GM21381 (cell line): ENCODE data around the gene JADE2.
A peak's percentile ranks its signal among the peaks of the same experiment; 100 is the strongest.

Source experiments
- ATAC-seq: cut with Tn5 transposase; IDR thresholded peaks from one replicate; pipeline ENCODE4 v1.9.1; 2021; ENCODE audit warnings: mild to moderate bottlenecking, moderate library complexity; ENCODE audit not compliant: unreplicated experiment

The JADE2 gene

GRCh38 chr5:134528556-134528955 lies 3.1 kb downstream of the JADE2 start:
- no peak for ATAC-seq

DNA sequence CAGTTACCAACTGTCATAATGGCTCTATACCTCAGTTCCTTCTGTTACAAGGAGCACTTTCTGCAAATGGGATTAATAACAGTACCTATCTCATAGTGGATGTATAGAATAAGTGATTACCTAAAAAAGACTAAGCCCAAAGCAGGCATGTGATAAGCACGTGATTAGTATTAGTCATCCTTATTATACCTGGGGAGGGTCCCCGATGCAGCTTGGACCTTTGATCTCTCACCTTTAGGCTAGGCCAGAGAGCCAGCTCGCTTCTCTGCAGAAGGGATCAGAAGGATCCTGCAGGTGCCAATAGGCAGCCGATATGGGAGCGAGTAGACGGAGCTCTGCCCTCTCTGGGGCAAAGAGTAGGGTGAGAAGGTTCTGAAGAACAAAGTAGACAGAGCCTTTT lies 4.0 kb downstream of the JADE2 start:
- ATAC-seq = no peak

GRCh38 chr5:134530301-134531077 lies 5.0 kb downstream of the JADE2 start:
- no peak for ATAC-seq

- ATAC-seq = no peak
Observed at GRCh38 chr5:134533115-134533815, 7.8 kb downstream of the JADE2 start.

GRCh38 chr5:134534058-134534725 lies 8.7 kb downstream of the JADE2 start:
- no peak for ATAC-seq

GRCh38 chr5:134534726-134535110 lies 9.2 kb downstream of the JADE2 start:
- ATAC-seq = no peak

- no peak for ATAC-seq
Observed at GRCh38 chr5:134536876-134537275, 11.4 kb downstream of the JADE2 start.

DNA sequence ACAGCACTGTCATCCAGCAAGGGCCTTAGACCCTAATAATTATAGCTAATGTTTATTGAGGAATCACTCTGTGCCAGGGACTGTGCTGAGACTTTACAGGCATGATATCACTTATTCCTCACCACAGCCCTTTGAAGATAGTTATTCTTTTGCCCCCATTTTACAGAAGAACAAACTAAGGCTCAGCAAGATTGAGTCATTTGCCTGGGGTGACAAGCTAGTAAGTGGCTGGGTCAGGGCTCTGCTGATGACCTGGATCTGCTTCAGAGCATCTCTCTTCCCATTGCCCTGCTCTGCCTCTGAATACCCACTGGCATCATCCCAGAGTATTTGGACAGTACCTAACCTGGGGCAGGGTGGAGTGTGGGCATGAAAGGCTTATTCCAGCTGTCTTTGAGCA lies 11.8 kb downstream of the JADE2 start:
- ATAC-seq = no peak

GRCh38 chr5:134538296-134538695 lies 12.8 kb downstream of the JADE2 start:
- no peak for ATAC-seq

GRCh38 chr5:134539732-134540131 lies 14.3 kb downstream of the JADE2 start:
- ATAC-seq = no peak

GRCh38 chr5:134540747-134541733 lies 15.6 kb downstream of the JADE2 start:
- no peak for ATAC-seq

GRCh38 chr5:134541736-134542376 lies 16.4 kb downstream of the JADE2 start:
- ATAC-seq = no peak

- ATAC-seq = peak; percentile 52
Observed at GRCh38 chr5:134543820-134544614, 18.5 kb downstream of the JADE2 start.

GRCh38 chr5:134545070-134545868 lies 19.8 kb downstream of the JADE2 start:
- no peak for ATAC-seq

GRCh38 chr5:134547066-134547465 lies 21.6 kb downstream of the JADE2 start:
- ATAC-seq = no peak

DNA sequence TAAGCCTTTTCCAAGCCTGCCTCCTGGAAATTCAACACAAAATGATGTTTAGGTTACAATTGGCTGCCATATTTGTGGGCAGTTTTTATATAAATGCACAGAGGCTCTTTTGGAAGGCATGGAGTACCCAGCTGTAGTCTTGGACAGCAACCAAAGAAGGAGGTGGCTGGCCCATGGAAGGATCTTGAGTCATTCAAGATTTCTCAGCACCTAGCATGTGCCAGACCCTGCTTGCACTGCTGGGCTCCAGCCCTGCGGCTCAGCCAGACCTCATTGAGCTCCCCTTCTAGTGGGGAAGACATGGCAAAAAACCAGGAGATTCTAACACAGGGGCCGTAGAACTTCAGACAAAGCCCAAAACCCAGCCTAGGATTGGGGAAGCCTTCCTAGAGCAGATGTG lies 22.1 kb downstream of the JADE2 start:
- ATAC-seq = no peak

DNA sequence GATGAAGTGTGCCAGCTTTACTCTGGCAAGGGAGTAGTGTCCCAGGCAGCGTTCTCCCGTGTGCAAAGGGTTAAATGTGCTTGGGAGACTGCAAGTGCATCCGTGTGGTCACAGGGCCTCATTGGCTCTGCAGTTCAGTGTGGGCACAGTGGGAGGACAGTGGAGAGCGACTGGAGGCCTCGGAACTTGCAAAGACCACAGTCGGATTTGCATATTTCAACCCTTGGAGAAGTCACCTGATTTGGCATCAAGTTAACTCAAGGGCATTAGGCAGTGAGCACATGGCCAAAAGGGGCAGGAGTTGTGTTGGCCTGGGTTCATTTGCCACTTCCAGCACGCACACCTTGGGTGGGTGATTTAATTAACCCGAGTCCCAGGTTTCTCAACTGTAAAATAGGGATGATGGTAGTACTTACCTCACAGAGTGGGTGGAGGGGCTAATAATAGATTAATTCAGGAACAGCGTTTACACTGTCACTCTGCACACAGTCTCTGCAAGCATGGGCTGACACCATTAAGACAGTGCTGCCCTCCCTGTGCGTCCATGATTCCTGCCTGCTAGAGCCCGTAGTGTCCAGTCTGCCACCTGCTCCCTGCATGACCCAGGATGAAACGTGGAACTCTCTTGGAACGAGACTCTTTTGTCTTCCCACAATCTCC lies 22.7 kb downstream of the JADE2 start:
- no peak for ATAC-seq

GRCh38 chr5:134549714-134550113 lies 24.2 kb downstream of the JADE2 start:
- no peak for ATAC-seq
